HG03066 (cell line): ENCODE measurements around the gene CREB5.
"Not testable (repeated sequence)": the region's sequence is repeated elsewhere in the genome, so short reads cannot be mapped to it uniquely, and the experiment has no call there.

Experiments used
- ATAC-seq: cut with Tn5 transposase; IDR thresholded peaks from one replicate; pipeline ENCODE4 v1.9.1; 2021; ENCODE audit warnings: low read depth; ENCODE audit not compliant: unreplicated experiment

The CREB5 gene, protein sequence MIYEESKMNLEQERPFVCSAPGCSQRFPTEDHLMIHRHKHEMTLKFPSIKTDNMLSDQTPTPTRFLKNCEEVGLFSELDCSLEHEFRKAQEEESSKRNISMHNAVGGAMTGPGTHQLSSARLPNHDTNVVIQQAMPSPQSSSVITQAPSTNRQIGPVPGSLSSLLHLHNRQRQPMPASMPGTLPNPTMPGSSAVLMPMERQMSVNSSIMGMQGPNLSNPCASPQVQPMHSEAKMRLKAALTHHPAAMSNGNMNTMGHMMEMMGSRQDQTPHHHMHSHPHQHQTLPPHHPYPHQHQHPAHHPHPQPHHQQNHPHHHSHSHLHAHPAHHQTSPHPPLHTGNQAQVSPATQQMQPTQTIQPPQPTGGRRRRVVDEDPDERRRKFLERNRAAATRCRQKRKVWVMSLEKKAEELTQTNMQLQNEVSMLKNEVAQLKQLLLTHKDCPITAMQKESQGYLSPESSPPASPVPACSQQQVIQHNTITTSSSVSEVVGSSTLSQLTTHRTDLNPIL

DNA sequence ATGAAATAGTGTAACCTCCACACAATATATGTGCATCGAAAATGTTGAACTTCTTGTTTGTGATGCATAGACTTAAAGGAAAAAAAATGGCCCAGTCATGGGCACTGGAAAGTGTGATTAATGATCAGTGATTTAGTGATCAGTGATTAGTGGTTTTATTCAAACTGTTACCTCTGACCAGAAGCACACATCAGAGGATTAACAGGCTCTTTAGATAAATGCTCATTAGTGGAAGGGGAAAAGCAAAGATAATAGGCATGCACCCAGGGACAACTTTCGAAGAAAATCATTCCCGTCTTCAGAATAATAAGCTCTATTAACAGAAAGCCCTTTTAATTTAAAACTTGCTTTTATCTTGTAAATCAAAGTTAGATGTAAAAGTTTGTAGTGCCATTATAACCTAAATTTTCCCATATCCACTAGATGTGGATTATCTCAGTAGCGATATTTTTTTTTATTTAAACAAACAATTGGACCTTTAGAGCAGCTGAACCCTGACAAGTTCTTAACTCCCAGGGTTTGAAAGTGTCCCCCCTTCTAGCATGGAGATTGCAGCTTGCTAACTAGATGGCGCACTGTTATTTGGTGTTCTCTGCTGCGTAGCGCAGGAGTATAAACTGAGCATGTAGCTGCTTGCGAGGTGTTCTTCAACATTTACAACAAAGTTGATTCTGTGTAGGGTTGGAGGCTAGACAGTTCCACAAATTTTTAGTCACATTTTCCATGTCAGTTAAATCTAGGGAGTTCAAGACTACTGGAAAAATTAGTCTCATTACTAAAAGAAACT is at the start of gene CREB5:
Gene CREB5, plus strand, starts transcription at position 643 of the 787 bp plus-strand sequence. CDS start 397 bp downstream, outside the sequence.
- ATAC-seq = no peak

DNA sequence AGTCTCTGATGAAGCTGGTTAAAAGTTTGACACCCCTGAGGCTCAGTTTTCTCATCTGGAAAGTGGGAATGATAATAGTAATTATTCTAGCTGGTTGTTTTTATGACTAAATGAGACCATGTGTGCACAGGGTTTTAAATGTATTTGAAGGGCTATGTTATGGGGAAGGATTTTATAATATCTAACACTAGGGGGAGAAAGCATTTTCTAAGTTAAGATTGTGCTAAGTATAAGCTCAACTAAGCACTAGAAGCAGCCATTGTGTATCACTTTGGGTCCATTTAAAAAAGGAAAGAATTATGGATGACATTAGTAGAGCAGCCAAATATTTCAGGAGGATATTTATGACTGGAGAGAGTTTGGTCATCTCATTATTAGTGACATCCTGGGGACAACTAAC is 49.5 kb upstream of the CREB5 start:
- no peak for ATAC-seq

DNA sequence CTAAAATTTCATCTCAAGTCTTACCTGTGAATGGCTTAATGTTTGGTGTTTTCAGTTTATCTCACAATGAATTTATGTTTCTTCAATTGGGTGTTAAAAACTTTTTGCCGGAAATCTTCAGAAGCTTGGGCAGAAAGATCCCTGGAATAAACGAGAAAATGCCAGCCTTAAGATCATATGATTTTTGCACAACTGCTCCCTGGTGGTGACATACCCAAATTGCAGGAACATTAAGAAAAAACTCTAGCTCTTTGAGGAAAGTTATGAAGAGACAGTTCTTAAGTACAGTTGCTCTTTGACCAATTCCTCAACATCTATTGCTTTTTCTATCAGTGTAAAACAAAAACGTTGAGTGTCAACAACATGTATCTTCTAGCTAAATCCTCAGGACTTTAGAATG is 48.2 kb upstream of the CREB5 start:
- no peak for ATAC-seq

DNA sequence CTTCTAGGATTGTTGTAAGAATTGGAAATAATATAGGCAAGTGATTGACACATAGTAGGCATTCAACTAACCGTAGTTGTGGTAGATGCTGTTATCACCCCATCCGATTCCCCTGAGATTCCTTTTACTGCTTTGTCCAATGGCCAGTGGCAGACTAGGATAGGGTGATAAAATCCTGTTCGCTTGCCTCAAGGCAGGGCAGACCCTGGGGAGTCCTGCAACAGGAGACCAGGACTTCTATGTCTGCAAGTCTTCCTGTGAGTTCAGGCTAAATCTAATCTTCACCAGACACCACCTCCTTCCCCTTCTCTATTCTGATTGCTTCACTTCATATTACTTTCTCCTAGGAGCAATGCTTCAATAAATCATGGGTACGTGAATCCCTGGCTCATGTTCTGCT is 42.8 kb upstream of the CREB5 start:
- no peak for ATAC-seq

DNA sequence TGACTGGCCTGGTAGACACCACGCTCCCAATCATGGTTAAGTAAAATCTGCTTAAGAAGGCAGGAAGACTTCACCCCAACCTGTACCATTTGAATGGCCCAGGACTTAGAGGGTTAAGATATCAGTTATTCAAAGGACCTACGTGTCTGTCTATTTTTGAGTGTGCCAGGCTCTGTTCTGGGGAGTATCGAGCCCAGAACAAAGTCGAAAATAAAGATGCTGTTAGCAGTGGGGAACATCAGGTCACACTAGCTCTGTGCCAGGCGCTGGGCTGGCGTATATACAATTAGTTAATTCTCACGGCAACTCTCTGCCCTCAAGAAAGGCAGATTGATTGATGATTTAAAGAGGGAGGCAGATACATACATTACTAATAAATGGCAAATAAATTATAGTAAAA is 40.5 kb upstream of the CREB5 start:
- ATAC-seq = no peak

DNA sequence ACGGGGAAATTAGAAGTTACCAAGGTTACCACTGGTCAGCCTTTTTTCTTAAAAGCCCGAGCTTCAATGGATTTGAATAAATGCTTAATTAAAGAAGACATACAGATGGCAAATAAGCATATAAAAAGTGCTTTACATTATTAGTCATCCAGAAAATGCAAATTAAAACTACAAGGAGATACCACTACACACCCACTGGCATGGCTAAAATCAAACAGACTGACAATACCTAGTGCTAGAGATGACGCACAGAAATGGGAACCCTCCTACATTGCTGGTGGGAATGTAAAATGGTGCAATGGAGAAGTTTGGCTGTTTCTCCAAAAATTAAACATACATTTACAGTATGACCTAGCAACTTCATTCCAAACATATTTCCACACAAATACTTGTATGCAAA is 38.3 kb upstream of the CREB5 start:
- no peak for ATAC-seq

DNA sequence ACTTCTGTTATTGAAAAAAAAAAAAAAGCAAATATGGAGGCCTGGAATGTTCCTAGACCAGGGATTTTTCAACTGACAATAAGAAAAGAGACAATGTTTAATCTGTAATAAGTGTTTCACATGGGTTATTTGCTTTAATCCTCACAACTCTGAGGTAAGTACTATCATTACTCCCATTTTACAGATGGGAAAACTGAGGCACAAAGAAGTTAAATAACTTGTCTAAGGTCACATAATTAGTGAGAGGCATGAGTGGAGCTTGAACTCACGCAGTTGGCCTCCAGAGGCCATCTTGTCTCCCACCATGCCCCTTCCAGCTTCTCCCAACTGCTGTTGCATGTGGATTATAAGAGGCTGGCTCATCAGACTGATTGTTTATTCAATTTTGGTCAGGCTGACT is 36.6 kb upstream of the CREB5 start:
- ATAC-seq = no peak

DNA sequence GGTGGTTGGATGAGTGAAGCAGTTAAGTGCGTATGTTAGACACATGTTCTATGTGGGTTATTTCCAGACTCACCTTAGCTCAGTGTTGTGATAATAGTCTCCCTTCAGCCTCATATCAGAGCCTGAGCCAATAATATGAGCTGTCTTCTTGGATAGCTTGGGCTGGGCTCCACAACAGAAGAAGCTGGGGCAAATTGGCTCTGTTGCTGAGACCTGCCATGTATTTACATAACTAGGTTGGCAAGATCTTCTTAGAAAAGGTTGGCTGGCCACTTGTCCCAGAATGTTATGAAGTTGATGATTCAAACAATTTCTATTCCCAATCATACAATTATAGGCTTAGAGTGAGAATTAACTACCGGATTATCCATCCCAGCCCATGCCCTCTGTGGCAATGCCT is 35.7 kb upstream of the CREB5 start:
- no peak for ATAC-seq

DNA sequence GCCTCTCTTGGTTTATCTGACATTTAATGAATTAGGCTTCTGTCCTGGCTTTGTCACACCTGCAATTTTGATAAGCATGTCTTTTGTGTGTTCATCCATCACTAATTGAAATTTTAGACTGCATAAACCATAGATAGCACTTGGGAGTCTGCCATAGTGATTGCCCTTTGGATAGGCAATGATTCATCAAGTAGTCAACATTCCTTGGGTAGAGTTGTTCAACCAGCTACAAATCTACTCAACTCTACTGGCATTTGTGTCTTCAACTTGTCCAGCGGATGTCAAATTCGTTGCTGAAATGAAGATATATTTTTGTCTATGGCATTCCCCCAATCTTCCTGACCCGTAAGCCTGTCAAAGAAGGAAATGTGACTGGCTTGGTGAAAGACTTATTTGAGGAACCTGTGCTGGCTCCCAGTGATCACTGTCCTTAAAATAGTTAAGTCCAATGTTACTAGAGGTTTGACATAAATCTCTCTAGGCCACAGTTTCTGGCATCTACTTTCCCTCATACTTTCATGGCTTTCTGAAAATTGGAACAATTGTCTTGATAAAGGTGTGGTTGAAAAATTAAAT is 33.7 kb upstream of the CREB5 start:
- ATAC-seq = no peak

DNA sequence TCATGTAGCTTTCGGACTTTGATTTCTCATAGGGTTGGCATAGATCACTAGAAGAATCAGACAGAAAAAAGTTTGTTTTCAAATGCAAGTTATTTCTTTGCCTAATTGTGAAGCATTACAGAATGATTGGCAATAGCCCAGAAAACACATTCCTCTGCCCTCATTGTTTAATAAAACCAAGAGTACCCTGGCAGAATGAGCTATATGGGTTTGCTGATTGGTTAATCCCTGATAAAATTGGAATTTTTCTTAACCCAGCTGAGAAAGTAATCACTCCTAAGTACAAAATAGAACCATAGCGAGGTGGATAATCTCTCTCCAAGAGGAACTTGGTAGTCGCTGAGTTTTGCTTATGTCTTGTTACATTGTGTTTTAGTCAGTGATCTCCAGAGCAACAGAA is 30.9 kb upstream of the CREB5 start:
- ATAC-seq = no peak

DNA sequence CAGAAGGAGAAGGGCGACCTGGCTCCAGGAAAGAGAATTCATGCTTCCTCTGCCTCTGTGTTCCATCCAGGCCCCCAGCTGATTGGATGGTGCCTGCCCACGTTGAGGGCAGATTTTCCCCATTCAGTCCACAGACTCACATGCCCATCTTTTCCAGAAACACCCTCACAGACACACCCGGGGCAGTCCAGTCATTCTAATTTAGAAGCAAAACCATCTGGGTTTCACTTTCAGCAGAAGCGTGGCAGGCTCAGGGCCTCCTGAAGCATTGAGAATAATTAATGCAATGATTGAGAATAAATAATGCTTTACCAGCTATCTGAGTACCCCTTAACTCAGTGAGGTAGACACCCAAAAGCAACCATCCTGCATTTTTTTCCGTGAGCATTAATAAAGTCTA is 30.2 kb upstream of the CREB5 start:
- no peak for ATAC-seq

DNA sequence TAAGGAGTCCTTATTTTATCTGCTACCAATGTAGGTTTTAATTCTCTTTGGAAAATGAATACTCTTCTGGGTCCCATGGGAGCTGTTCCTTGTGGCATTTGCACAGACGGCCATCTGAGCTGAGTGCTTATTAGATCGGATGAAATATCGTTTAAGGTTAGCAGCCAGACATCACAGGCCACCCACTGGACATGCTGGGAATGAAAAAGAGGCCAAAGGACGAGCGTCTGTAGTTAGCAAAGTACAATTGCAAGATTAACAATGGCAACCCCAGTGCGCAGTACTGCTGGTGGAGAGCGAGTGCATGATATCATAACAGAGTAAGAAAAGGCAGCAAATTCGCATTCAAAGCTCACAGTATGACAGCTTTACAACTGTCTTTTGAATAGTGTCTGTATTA is 28.3 kb upstream of the CREB5 start:
- ATAC-seq = no peak

DNA sequence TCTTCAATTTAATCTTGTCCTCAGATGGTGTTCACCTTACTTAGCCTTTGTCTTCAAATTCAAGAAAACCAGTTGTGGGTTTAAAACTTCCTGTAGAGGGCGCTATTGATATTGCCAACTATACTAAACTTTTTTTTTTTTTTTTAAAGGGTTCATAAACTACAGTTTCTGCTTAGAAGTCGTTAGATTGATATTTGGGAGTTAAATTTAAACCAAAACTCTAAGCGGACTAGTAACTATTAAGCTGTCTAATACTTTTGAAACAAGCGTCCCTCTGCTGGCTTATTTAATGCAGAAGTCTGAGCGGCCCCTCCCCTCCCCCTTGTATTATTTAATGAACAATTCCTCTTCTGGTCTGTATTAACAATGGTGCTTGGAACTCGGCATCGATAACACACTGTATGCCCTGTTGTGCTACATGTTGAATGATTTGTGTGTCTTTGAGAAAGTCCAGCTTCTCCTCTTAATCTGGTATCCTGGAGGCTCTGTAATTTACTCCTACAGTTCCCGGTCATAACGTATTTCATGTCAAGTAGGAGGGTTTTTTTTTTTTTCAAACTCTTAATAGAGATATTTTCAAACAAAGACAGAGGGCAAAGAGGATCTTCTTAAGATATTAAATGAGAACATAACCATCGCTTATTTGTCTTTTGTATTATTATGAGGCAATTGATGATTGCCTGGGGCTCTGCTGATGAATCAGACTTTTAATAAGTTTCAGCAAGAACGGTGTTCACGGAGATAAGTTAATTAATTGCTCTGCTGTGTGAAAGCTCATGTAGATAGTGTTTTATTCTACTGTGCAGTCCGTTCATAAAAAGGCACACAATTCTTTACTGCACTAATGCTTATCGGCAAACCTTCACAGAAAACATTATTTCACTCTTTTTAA is 22.6 kb upstream of the CREB5 start:
- no peak for ATAC-seq

DNA sequence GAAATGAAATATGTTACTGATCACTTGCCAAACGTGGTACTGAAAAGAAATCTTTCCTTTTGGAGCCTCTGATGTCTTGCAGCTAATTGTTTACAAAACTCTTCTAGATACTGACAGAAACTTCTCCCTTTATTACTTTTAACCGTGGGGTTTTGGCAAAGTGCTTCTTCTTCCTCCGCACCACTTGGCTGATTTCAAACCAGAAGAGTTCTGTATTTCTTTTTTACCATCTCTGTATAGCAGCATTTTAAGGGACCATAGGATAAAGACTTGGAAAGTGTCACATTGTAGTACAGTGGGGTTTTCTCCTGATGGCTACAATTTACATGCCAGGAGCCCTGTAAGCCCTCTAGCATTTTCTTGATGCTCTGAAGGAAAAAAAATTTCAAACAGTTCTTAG is 21.9 kb upstream of the CREB5 start:
- no peak for ATAC-seq

DNA sequence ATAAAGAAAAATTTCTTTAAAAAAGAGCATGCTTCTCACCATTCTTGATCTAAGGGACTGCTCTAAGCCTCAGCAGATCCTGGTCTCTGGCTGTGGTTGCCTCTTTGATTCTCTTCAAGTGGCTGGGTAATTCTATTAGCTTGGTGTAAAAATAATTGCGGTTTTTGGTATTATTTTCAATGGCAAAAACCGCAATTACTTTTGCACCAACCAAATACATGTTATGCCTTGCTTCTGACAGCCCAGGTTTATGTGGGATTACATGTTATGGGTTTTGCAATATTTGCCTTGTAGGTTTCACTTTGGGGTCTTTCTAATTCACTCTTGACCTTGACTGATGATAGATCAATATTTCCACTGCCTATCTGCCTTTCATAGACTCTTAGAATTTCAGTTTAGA is 20.0 kb upstream of the CREB5 start:
- ATAC-seq = no peak

DNA sequence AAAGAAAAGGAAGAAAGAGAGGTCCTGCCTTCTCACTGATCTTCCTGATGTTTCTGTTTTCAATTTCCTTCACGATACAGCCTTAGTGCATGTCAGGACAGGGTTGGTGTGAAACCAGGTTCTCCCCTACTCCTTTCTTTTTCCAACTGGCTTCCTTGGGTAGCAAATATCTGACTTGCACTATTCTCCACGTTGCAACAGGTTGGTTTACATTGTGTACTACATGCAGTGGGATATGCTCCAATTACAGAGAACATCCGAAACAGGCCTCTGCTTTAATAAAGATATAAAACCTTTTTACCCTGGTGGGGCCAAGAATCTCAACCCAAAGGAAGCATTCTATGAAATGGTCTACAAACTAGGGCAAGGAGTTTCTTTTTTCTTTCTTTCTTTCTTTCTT is 16.9 kb upstream of the CREB5 start:
- ATAC-seq = no peak

DNA sequence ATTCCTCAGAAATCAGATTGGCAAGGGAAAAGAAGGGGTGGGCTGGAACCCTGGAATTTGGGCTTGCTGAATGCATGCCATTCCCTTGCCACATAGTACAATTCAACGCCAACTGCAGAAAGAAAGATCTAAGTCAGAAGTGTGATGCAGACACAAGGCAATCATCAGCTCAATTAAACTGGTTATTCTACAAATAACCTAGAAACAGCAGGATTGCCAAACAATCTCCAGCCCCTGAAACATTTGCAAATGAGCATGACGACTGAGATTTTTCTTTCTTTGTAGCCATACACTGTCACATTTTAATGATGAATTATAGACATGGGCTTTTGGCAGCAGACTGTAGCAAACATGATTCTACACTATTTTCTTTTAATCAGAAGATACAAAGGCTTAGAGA is 16.5 kb upstream of the CREB5 start:
- no peak for ATAC-seq

DNA sequence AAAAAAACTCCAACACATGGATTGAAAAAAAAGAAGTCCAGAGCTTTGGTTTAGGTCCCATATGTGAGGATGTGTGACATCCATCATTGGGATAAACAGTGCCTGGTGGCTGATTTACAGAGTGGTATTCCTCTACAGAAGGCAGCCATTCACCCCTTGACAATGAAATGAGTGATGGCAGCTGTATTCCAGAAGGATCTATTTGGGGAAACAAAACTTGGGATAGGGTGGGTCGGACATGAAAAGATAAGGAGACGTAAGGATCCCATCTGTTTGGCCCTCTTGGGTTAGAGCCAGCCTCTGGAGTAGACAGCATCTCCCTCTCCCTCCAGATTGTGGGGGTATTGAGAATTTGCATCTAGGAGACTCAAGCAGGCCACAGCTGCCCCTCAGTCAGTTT is 15.2 kb upstream of the CREB5 start:
- no peak for ATAC-seq

DNA sequence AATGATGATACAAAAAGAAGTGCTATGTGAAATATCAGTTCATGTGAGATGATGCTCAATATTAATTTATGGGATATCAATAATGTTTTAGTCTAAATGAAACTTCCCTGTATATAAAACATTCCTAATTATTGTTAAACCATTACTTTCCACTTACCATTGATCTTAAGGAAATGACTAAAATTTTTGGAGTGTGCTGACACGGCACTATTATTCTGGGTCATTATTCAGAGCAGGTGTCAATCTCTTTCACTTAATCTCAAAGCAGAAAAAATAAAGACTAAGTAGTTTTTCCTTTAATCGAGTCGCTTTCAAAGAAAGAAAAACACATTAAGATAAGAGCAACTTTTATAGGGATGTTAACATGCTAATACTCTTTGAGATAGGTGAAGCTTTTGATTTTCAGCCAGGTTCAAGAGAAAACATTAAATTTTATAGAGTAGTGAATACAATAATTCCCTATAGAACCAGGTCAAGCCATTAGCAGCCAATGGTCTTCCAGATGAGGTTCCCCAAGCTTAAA is 11.4 kb upstream of the CREB5 start:
- ATAC-seq = no peak

DNA sequence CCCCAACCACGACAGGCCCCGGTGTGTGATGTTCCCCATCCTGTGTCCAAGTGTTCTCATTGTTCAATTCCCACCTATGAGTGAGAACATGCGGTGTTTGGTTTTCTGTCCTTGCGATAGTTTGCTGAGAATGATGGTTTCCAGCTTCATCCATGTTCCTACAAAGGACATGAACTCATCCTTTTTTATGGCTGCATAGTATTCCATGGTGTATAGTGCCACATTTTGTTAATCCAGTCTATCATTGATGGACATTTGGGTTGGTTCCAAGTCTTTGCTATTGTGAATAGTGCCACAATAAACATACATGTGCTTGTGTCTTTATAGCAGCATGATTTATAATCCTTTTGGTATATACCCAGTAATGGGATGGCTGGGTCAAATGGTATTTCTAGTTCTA is 10.8 kb upstream of the CREB5 start:
- not testable (repeated sequence) for ATAC-seq
